HepG2 (cell line): ENCODE data around the gene RFPL4AL1. TPM values are rescaled to one million over a fixed set of nuclear protein-coding genes. Genes with fewer than 3 reads are reported as not detected.

Experiments used
- CBX1 ChIP-seq: IDR thresholded peaks from one replicate; pipeline ENCODE4 v1.6.1; 2016; ENCODE audit warnings: antibody characterized with exemption, low read depth
- CBX2 ChIP-seq, 2 experiments: fragments of 200-600 bp in 1 of 2; sonication (generic); formaldehyde crosslinking in 1 of 2; IDR thresholded peaks; 2 replicates each; pipeline versions ENCODE4 v1.7.0 to v1.8.1; 2018 to 2022; ENCODE audit warnings: low read depth in 2 of 2, low read length in 1 of 2, mild to moderate bottlenecking in 1 of 2, missing genetic modification reagents in 1 of 2
- DMTF1 ChIP-seq: sonication (generic); formaldehyde crosslinking; IDR thresholded peaks from 2 replicates; pipeline ENCODE4 v1.4.0; 2020; ENCODE audit warnings: mild to moderate bottlenecking, missing genetic modification reagents
- HNRNPUL1 ChIP-seq: fragments of 200-400 bp; formaldehyde crosslinking; IDR thresholded peaks from 2 replicates; pipeline ENCODE4 v1.6.1; 2017; ENCODE audit warnings: low read depth, mild to moderate bottlenecking, low read length, moderate library complexity
- KDM2A ChIP-seq: sonication (generic); formaldehyde crosslinking; IDR thresholded peaks from 2 replicates; pipeline ENCODE4 v1.4.0; 2020; ENCODE audit warnings: low read depth, missing genetic modification reagents, borderline replicate concordance
- MIER2 ChIP-seq: IDR thresholded peaks from 2 replicates; pipeline ENCODE4 v1.6.1; 2016; ENCODE audit warnings: missing biosample characterization, missing genetic modification reagents
- PBX3 ChIP-seq: sonication (generic); formaldehyde crosslinking; IDR thresholded peaks from 2 replicates; pipeline ENCODE4 v1.8.1; 2023; ENCODE audit warnings: missing genetic modification reagents, inconsistent platforms, borderline replicate concordance
- RFX1 ChIP-seq: fragments of 450-650 bp; IDR thresholded peaks from 2 replicates; pipeline ENCODE4 v1.6.1; 2017
- TFDP1 ChIP-seq: IDR thresholded peaks from 2 replicates; pipeline ENCODE4 v1.6.1; 2016; ENCODE audit warnings: missing compliant biosample characterization, missing genetic modification reagents, borderline replicate concordance
- ZNF879 ChIP-seq: sonication (generic); formaldehyde crosslinking; IDR thresholded peaks from 2 replicates; pipeline ENCODE4 v1.8.1; 2023; ENCODE audit warnings: missing genetic modification reagents
- polyA plus RNA-seq, 8 experiments: library from polyadenylated mRNA; depleted of rRNA in 3 of 8; stranded (reverse) in 7 of 8; unstranded in 1 of 8; fragments of >200 nt; fragmentation: Illumina TruSeq in 4 of 8; extraction: Trizol in 4 of 8; gene quantifications; 2 replicates each; pipeline versions ENCODE4 v1.2.1 to v1.2.3, GENCODE V29; 2011 to 2016; ENCODE audit warnings: low read depth in 4 of 8, missing spikeins in 1 of 8, mixed read lengths in 1 of 8; ENCODE audit not compliant: insufficient read depth in 1 of 8
- total RNA-seq, 5 experiments: library from RNA; depleted of rRNA; stranded (reverse); fragments of >200 nt; fragmentation: Illumina TruSeq; extraction: Trizol; gene quantifications; 2 replicates each; pipeline ENCODE4 v1.2.3, GENCODE V29; 2016; ENCODE audit warnings: low read depth in 1 of 5

The RFPL4AL1 gene
- total and polyA plus RNA-seq, 2 of the 13 experiments (the other 11 are each of a cell fraction or from before 2014, with no cell fraction given) = not detected

GRCh38 chr19:55809381-55810058, 40.6 kb downstream of the RFPL4AL1 start (continued):
- TF ChIP-seq KDM2A (CRISPR knock-in tag) (0 out of 2 replicates have a peak, but pooled peaks have one; percentile 17), HNRNPUL1 (no peak), CBX1 (no peak), RFX1 (no peak), ZNF879 (CRISPR knock-in tag) (no peak), PBX3 (CRISPR knock-in tag) (no peak), MIER2 (CRISPR knock-in tag) (no peak), DMTF1 (no peak), TFDP1 (CRISPR knock-in tag) (peak; percentile 41; the same call in 1 of the 2 replicates), CBX2 (IDR thresholded peaks at IDR 0.05; ENCODE audit: low read depth, low read length) (no peak), CBX2 (CRISPR knock-in tag; IDR thresholded peaks at IDR 0.05; ENCODE audit: low read depth) (no peak)
